GM19025 (cell line): ENCODE data around the gene KRTAP5-11.
"Not testable (repeated sequence)": the region's sequence is repeated elsewhere in the genome, so short reads cannot be mapped to it uniquely, and the experiment has no call there.

Experiments used
- ATAC-seq: cut with Tn5 transposase; IDR thresholded peaks from one replicate; pipeline ENCODE4 v1.9.1; 2021; ENCODE audit warnings: mild to moderate bottlenecking, low read depth, moderate library complexity; ENCODE audit not compliant: unreplicated experiment

Gene KRTAP5-11

GRCh38 chr11:71582309-71582895, at the start of gene KRTAP5-11:
Gene KRTAP5-11, minus strand, starts transcription at chr11:71582875. Its CDS starts 38 bp downstream, at chr11:71582837.
- no peak for ATAC-seq

- not testable (repeated sequence) for ATAC-seq
These were observed 48.9 kb upstream of the KRTAP5-11 start for GRCh38 chr11:71631551-71631950.

GRCh38 chr11:71630071-71630470, 47.4 kb upstream of the KRTAP5-11 start:
- ATAC-seq, result not testable (repeated sequence)

- not testable (repeated sequence) for ATAC-seq
These were observed 46.3 kb upstream of the KRTAP5-11 start for GRCh38 chr11:71628943-71629342.

GRCh38 chr11:71623226-71623625, 40.6 kb upstream of the KRTAP5-11 start:
- not testable (repeated sequence) for ATAC-seq

GRCh38 chr11:71622561-71622960, 39.9 kb upstream of the KRTAP5-11 start:
- not testable (repeated sequence) for ATAC-seq

- not testable (repeated sequence) for ATAC-seq
These were observed 32.3 kb upstream of the KRTAP5-11 start for GRCh38 chr11:71615003-71615402.

GRCh38 chr11:71614366-71614917, 31.8 kb upstream of the KRTAP5-11 start:
- ATAC-seq, result not testable (repeated sequence)

- ATAC-seq, result not testable (repeated sequence)
These were observed 31.3 kb upstream of the KRTAP5-11 start for GRCh38 chr11:71613931-71614330.

- ATAC-seq, result not testable (repeated sequence)
These were observed 28.7 kb upstream of the KRTAP5-11 start for GRCh38 chr11:71611218-71611910.

GRCh38 chr11:71608272-71608671, 25.6 kb upstream of the KRTAP5-11 start:
- not testable (repeated sequence) for ATAC-seq

- not testable (repeated sequence) for ATAC-seq
These were observed 25.0 kb upstream of the KRTAP5-11 start for GRCh38 chr11:71607520-71608216.

GRCh38 chr11:71606853-71607519, 24.3 kb upstream of the KRTAP5-11 start:
- ATAC-seq, result not testable (repeated sequence)

- not testable (repeated sequence) for ATAC-seq
These were observed 22.3 kb upstream of the KRTAP5-11 start for GRCh38 chr11:71604798-71605488.

- not testable (repeated sequence) for ATAC-seq
These were observed 20.5 kb upstream of the KRTAP5-11 start for GRCh38 chr11:71603221-71603620.

- ATAC-seq, result not testable (repeated sequence)
These were observed 6.9 kb upstream of the KRTAP5-11 start for GRCh38 chr11:71589546-71589920.

GRCh38 chr11:71588822-71589545, 6.3 kb upstream of the KRTAP5-11 start:
- not testable (repeated sequence) for ATAC-seq

- not testable (repeated sequence) for ATAC-seq
These were observed 5.6 kb upstream of the KRTAP5-11 start for GRCh38 chr11:71588314-71588713.

- ATAC-seq, result not testable (repeated sequence)
These were observed 3.0 kb upstream of the KRTAP5-11 start for GRCh38 chr11:71585673-71586072.
